Loucy (cell line): ENCODE data around the gene SH3RF1.
"Not testable (repeated sequence)": the region's sequence is repeated elsewhere in the genome, so short reads cannot be mapped to it uniquely, and the experiment has no call there.

Experiments
- H2AFZ ChIP-seq: fragments of 200-600 bp; sonication (generic); 2 replicates; pipeline ENCODE4 v1.6.0; 2016; ENCODE audit warnings: antibody characterized with exemption, mild to moderate bottlenecking, low read length, moderate library complexity
- H3F3A ChIP-seq: fragments of 200-600 bp; 2 replicates; pipeline ENCODE4 v1.6.0; 2016; ENCODE audit warnings: antibody characterized with exemption, low read depth, mild to moderate bottlenecking
- H3K27me3 ChIP-seq: fragments of 200-600 bp; sonication (generic); 2 replicates; pipeline ENCODE4 v1.6.1; 2014; ENCODE audit warnings: low read length, mild to moderate bottlenecking; ENCODE audit not compliant: insufficient read depth, poor library complexity, severe bottlenecking
- H3K36me3 ChIP-seq: fragments of 200-600 bp; sonication (generic); 2 replicates; pipeline ENCODE4 v1.6.1; 2016; ENCODE audit warnings: low read length; ENCODE audit not compliant: insufficient read depth
- H3K4me1 ChIP-seq: fragments of 200-600 bp; sonication (generic); 2 replicates; pipeline ENCODE4 v1.5.1; 2014; ENCODE audit warnings: low read length, mild to moderate bottlenecking; ENCODE audit not compliant: insufficient read depth, poor library complexity, severe bottlenecking
- H3K4me2 ChIP-seq: fragments of 200-600 bp; sonication (generic); 2 replicates; pipeline ENCODE4 v1.6.0; 2014; ENCODE audit warnings: antibody characterized with exemption, low read length, low read depth, mild to moderate bottlenecking; ENCODE audit not compliant: poor library complexity, severe bottlenecking
- H3K4me3 ChIP-seq: fragments of 200-600 bp; sonication (generic); 2 replicates; pipeline ENCODE4 v1.5.1; 2014; ENCODE audit warnings: low read length, mild to moderate bottlenecking, mixed read lengths; ENCODE audit not compliant: poor library complexity, severe bottlenecking
- H3K79me2 ChIP-seq: fragments of 200-600 bp; sonication (generic); 2 replicates; pipeline ENCODE4 v1.6.1; 2014; ENCODE audit warnings: low read length; ENCODE audit not compliant: insufficient read depth
- H3K9ac ChIP-seq: fragments of 200-600 bp; sonication (generic); 2 replicates; pipeline ENCODE4 v1.6.0; 2014; ENCODE audit warnings: mild to moderate bottlenecking, low read depth, low read length, moderate library complexity; ENCODE audit not compliant: poor library complexity, severe bottlenecking
- H3K9me2 ChIP-seq: fragments of 200-600 bp; sonication (generic); replicated peaks from 2 replicates; pipeline ENCODE4 v1.6.1; 2016; ENCODE audit warnings: low read depth, low read length, mixed read lengths
- H3K9me3 ChIP-seq: fragments of 200-600 bp; sonication (generic); 2 replicates; pipeline ENCODE4 v1.6.1; 2014; ENCODE audit warnings: mild to moderate bottlenecking, antibody characterized with exemption, low read length, low read depth; ENCODE audit not compliant: insufficient read depth
- H4K20me1 ChIP-seq: fragments of 200-600 bp; sonication (generic); 2 replicates; pipeline ENCODE4 v1.6.0; 2014; ENCODE audit warnings: antibody characterized with exemption, low read length, mild to moderate bottlenecking; ENCODE audit not compliant: insufficient read depth, poor library complexity, severe bottlenecking
- EZH2phosphoT487 ChIP-seq: fragments of 200-600 bp; IDR thresholded peaks from 2 replicates; pipeline ENCODE4 v1.6.1; 2018; ENCODE audit warnings: antibody characterized with exemption, mild to moderate bottlenecking, moderate library complexity, borderline replicate concordance
- TF ChIP-seq, protein P1 (sequence below): fragments of 200-600 bp; sonication (generic); conservative IDR thresholded peaks from 2 replicates; pipeline ENCODE4 v1.5.1; 2014; ENCODE audit warnings: mild to moderate bottlenecking, antibody characterized with exemption, low read length

The SH3RF1 gene

DNA sequence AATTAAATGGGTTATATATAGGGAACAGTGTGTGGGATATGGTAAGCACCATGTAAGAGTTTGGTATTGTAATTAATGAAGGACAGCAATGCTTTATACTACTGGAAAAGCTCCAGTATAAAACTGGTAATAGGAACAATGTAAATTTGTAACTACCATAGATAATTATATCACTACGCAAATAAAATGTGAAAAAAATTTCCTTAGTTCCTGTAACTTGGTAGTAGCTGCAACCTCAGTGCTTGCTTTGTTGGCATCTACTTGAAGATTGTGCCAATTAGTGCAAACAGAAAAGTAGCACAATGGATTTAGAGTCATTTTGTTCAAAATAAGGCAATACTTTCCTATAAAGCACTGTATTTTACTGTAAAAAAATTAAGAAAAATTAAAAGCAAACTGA, 34.4 kb upstream of the SH3RF1 start:
- Histone ChIP-seq H3F3A (no peaks in the 10 kb centered on the region), H3K79me2 (no peaks in the 10 kb centered on the region), H3K9me2 (no peaks in the 10 kb centered on the region), H3K9me3 (no peaks in the 10 kb centered on the region), H3K36me3 (no peaks in the 10 kb centered on the region), H4K20me1 (no peaks in the 10 kb centered on the region), H3K4me2 (no peak overlapping the region), H2AFZ (no peak overlapping the region), H3K4me3 (no peak overlapping the region), H3K9ac (no peak overlapping the region), H3K4me1 (no peaks in the 10 kb centered on the region), H3K27me3 (no peaks in the 10 kb centered on the region)
- TF ChIP-seq, protein P1, sequence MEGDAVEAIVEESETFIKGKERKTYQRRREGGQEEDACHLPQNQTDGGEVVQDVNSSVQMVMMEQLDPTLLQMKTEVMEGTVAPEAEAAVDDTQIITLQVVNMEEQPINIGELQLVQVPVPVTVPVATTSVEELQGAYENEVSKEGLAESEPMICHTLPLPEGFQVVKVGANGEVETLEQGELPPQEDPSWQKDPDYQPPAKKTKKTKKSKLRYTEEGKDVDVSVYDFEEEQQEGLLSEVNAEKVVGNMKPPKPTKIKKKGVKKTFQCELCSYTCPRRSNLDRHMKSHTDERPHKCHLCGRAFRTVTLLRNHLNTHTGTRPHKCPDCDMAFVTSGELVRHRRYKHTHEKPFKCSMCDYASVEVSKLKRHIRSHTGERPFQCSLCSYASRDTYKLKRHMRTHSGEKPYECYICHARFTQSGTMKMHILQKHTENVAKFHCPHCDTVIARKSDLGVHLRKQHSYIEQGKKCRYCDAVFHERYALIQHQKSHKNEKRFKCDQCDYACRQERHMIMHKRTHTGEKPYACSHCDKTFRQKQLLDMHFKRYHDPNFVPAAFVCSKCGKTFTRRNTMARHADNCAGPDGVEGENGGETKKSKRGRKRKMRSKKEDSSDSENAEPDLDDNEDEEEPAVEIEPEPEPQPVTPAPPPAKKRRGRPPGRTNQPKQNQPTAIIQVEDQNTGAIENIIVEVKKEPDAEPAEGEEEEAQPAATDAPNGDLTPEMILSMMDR: no peak
- TF ChIP-seq EZH2phosphoT487: no peak

DNA sequence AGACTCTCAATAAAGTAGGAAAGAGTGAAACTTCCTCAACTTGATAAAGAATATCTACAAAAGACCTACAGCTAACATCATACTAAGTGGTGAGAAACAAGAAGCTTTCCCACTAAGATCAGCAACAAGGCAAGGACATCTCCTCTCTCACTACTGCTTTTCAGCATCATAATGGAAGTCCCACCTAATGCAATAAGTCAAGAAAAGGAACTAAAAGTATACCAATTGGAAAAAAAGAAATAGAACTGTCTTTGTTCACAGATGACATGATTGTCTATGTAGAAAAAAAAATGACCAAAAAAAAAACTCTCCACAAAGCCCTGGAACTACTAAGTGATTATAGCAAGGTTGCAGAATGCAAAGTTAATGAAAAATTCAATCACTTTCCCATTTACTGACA, 25.1 kb upstream of the SH3RF1 start:
- Histone ChIP-seq H3K4me1 (no peaks in the 10 kb centered on the region), H2AFZ (no peak overlapping the region), H3K4me3 (no peak overlapping the region)

DNA sequence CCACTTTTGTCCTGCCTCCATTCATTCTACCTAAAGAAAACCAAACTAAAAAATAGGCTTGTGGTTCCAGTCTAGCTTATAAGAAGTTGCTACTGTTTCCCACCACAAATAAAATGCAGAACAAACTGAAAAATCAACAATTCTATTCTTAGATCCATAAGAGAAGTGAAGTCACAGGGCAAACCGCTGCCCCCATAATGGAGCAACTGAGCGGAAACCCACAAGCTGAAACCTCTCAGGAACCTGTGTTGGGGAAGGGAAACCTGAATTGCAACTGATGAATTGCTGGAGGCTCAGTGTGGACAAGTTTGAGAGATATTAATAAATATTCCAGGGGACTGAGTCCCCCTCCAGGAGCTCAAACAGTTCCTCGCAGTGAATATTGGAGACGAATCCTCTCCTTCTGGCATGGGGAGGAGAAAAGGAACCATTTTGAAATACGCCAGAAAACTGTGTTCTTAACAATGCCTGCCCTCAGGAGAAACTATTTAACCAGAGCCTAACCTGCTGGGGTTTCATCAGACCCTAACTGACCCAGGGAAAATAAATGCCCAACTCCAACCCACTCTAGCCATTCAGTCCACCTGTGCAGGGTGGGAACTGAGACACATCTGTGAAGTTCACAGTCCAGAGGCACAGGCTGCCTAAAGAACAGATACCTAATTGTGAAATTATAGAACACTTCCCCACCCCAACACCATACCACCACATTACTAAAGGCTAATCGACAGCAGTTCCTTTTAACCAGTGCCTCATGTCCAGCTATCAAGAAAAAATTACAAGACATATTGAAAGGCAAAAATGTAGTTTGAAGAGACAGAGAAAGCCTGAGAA, 22.8 kb upstream of the SH3RF1 start:
- no peak overlapping the region for H2AFZ ChIP-seq
- no peak overlapping the region for H3K9ac ChIP-seq
- no peaks in the 10 kb centered on the region for H3K4me1 ChIP-seq
- H3K4me3 ChIP-seq: no peak overlapping the region
- H3K27me3 ChIP-seq: no peaks in the 10 kb centered on the region
- no peak for TF ChIP-seq EZH2phosphoT487
- TF ChIP-seq, protein P1: no peak
- no peaks in the 10 kb centered on the region for H4K20me1 ChIP-seq
- H3K9me3 ChIP-seq: no peaks in the 10 kb centered on the region
- H3K4me2 ChIP-seq: no peak overlapping the region
- no peaks in the 10 kb centered on the region for H3K79me2 ChIP-seq
- no peaks in the 10 kb centered on the region for H3K9me2 ChIP-seq
- no peaks in the 10 kb centered on the region for H3F3A ChIP-seq
- no peaks in the 10 kb centered on the region for H3K36me3 ChIP-seq

More for the DNA sequence above, 25.1 kb upstream of the SH3RF1 start:
- TF ChIP-seq, protein P1: no peak
- TF ChIP-seq EZH2phosphoT487: no peak
- Histone ChIP-seq H3K4me2 (no peak overlapping the region), H3K36me3 (no peaks in the 10 kb centered on the region), H3K9me2 (no peaks in the 10 kb centered on the region), H3K27me3 (no peaks in the 10 kb centered on the region), H3K9me3 (no peaks in the 10 kb centered on the region), H3F3A (no peaks in the 10 kb centered on the region), H3K79me2 (no peaks in the 10 kb centered on the region), H3K9ac (no peak overlapping the region), H4K20me1 (no peaks in the 10 kb centered on the region)

DNA sequence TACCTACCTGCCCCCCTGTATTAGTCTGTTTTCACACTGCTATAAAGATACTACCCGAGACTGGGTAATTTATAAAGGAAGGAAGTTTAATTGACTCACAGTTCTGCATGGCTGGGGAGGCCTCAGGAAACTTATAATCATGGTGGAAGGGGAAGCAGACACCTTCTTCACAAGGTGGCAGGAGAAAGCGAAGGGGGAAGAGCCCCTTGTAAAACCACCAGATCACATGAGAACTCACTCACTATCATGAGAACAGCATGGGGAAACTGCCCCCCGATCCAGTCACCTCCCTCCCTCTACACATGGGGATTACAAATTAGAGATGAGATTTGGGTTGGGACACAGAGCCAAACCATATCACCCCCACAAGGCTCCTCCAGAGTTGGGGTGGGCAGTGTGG, 17.2 kb upstream of the SH3RF1 start:
- H3K9me3 ChIP-seq, H2AFZ ChIP-seq, H4K20me1 ChIP-seq, H3K79me2 ChIP-seq, H3K27me3 ChIP-seq, H3K4me1 ChIP-seq, H3K4me2 ChIP-seq, H3K36me3 ChIP-seq, H3K9me2 ChIP-seq, H3K4me3 ChIP-seq, H3F3A ChIP-seq, H3K9ac ChIP-seq: not testable (repeated sequence)
